Adrenal gland (tissue), 12 donors: ENCODE data around the gene RPL19. TPM values are rescaled to one million over a fixed set of nuclear protein-coding genes. Genes with fewer than 3 reads are reported as not detected.

Source experiments
- DNase-seq, 7 donors: peaks; one replicate each; pipeline ENCODE4 v3.0.0-alpha.2; 2019 to 2020
- H3K27ac ChIP-seq, 5 donors: fragments of 200-600 bp; sonication (generic) in 4 of 5; 1 replicate in 3 of 5; 2 replicates in 2 of 5; pipeline versions ENCODE4 v1.5.1 to v1.8.0; 2016 to 2020; ENCODE audit warnings: mild to moderate bottlenecking in 1 of 5
- H3K27me3 ChIP-seq: fragments of 200-600 bp; 2 replicates; pipeline ENCODE4 v1.8.0; 2021
- H3K36me3 ChIP-seq, 2 donors: fragments of 200-600 bp; replicated peaks in 1 of 2; 1 replicate in 1 of 2; 2 replicates in 1 of 2; pipeline versions ENCODE4 v1.5.1 to v1.8.0; 2018 to 2022
- H3K4me1 ChIP-seq, 2 donors: fragments of 200-600 bp; replicated peaks in 1 of 2; 1 replicate in 1 of 2; 2 replicates in 1 of 2; pipeline versions ENCODE4 v1.5.1 to v1.8.0; 2018 to 2021
- H3K4me3 ChIP-seq, 4 donors: fragments of 200-600 bp; sonication (generic) in 3 of 4; one replicate each; pipeline ENCODE4 v1.5.1; 2016 to 2018
- H3K9me3 ChIP-seq, 3 donors: fragments of 200-600 bp; sonication (generic) in 1 of 3; replicated peaks in 1 of 3; 1 replicate in 2 of 3; 2 replicates in 1 of 3; pipeline versions ENCODE4 v1.5.1 to v1.8.0; 2016 to 2021
- POLR2A ChIP-seq, 2 donors: fragments of 450-650 bp; IDR thresholded peaks; one replicate each; pipeline ENCODE4 v1.6.1; 2017; ENCODE audit warnings: antibody characterized with exemption in 2 of 2, mild to moderate bottlenecking in 2 of 2, moderate library complexity in 1 of 2
- WGBS, 4 donors: extraction: QIAGEN DNeasy Blood & Tissue Kit in 2 of 4; methylation state at CpG; one replicate each; pipeline versions ENCODE4 v1.1.5 to v1.1.7; 2013 to 2017; 5-methylcytosine and 5-hydroxymethylcytosine counted together
- intact Hi-C, 2 donors: fragments of 100-400 bp; cut with DNase I; formaldehyde crosslinking; loops; one replicate each; pipeline versions ENCODE4 v1.14.1 to v1.15.0; 2022 to 2023
- polyA plus RNA-seq, 3 donors: library from polyadenylated mRNA; stranded (reverse); fragments of 200-250 nt in 2 of 3; fragments of 350-450 nt in 1 of 3; fragmentation: Illumina TruSeq in 1 of 3; extraction: RNeasy Lipid Tissue Mini Kit (QIAGEN cat#74804) in 1 of 3; gene quantifications; one replicate each; pipeline ENCODE4 v1.2.3, GENCODE V29; 2013 to 2014
- total RNA-seq, 9 donors: library from RNA; depleted of rRNA in 4 of 9; stranded (reverse); fragments of >200 nt in 4 of 9; fragments of 120-200 nt in 1 of 9; fragmentation: NEBNext Ultra II Directional in 1 of 9; extraction: Animal tissue kit (Norgen Biotek cat#: 25700) in 1 of 9; gene quantifications; one replicate each; pipeline versions ENCODE4 v1.1.0 to v1.2.4, GENCODE V29; 2013 to 2023
- TF ChIP-seq, protein P1 (sequence below), 6 experiments: fragments of 450-650 bp in 4 of 6; fragments of 200-600 bp in 2 of 6; sonication (generic) in 1 of 6; IDR thresholded peaks; 1 replicate in 5 of 6; 2 replicates in 1 of 6; pipeline versions ENCODE4 v1.5.1 to v1.8.0; 2016 to 2021; ENCODE audit warnings: antibody characterized with exemption in 6 of 6, mild to moderate bottlenecking in 2 of 6, moderate library complexity in 1 of 6
- donor health status: healthy with polysubstance abuse.
- donor health status: Bipolar disorder and iron deficiency.
- donor health status: DM: yes; HTN: yes; CAD: no.
- donor health status: DM: no; HTN: no; CAD: no.
- donor health status: DM: no; HTN: no; CAD: no.
- donor health status: DM: yes; HTN: yes; CAD: no.

The RPL19 gene
- total and polyA plus RNA-seq, 12 donors = 1,513 to 4,908 (median 2,461) TPM

DNA sequence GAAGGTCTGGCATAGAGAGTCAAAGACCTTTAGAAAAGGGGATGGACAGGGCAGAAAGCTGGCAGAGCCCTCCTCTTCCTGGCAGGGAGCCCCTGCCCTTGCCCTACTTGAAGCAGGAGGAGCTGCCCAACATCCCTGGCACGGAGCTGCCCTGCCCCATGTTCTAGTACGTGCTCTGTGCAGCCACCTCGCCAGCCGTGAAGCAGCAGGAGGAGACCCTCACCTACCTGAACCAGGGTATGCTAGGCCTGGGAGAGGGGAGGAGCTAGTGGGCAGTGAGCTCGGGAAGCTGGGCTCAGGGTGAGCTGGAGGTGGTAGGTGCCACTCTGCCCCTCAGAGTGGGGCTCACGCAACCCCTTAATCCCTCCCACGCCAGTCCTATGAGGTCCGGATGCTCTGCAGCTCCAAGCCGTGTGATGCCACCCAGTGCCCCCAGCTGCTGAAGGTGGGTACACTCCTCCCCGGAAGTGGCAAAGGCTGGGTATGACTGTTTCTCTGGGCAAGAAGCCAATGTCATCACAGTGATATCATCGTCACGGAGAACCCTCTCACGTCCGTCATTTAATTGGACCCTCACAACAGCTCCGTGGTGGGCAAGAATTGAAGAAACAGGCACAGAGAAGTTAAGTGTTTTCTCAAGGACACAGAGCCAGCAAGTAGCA, 38.4 kb downstream of the RPL19 start:
- Histone ChIP-seq H3K4me3 (no peak overlapping the region), H3K27me3 (no peaks in the 10 kb centered on the region), H3K36me3 (no peaks in the 10 kb centered on the region), H3K27ac (peak overlapping the region in 4 of 5 donors; percentile 25 to 89 (median 71)), H3K9me3 (no peaks in the 10 kb centered on the region), H3K4me1 (peaks cover 10 to 13% of the 10 kb centered on the region in 2 donors)
- WGBS, 4 donors = 14 to 20% (median 18%) methylated on average over 10 to 15 of the region's 15 CpGs
- intact Hi-C loops = no loop called here
- DNase-seq = peak; percentile 81 to 91 (median 86)
- peak in 1 of 2 donors; percentile 35 for TF ChIP-seq POLR2A (IDR thresholded peaks at IDR 0.05)
- TF ChIP-seq, protein P1, sequence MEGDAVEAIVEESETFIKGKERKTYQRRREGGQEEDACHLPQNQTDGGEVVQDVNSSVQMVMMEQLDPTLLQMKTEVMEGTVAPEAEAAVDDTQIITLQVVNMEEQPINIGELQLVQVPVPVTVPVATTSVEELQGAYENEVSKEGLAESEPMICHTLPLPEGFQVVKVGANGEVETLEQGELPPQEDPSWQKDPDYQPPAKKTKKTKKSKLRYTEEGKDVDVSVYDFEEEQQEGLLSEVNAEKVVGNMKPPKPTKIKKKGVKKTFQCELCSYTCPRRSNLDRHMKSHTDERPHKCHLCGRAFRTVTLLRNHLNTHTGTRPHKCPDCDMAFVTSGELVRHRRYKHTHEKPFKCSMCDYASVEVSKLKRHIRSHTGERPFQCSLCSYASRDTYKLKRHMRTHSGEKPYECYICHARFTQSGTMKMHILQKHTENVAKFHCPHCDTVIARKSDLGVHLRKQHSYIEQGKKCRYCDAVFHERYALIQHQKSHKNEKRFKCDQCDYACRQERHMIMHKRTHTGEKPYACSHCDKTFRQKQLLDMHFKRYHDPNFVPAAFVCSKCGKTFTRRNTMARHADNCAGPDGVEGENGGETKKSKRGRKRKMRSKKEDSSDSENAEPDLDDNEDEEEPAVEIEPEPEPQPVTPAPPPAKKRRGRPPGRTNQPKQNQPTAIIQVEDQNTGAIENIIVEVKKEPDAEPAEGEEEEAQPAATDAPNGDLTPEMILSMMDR (IDR thresholded peaks at IDR 0.05) = no peak

DNA sequence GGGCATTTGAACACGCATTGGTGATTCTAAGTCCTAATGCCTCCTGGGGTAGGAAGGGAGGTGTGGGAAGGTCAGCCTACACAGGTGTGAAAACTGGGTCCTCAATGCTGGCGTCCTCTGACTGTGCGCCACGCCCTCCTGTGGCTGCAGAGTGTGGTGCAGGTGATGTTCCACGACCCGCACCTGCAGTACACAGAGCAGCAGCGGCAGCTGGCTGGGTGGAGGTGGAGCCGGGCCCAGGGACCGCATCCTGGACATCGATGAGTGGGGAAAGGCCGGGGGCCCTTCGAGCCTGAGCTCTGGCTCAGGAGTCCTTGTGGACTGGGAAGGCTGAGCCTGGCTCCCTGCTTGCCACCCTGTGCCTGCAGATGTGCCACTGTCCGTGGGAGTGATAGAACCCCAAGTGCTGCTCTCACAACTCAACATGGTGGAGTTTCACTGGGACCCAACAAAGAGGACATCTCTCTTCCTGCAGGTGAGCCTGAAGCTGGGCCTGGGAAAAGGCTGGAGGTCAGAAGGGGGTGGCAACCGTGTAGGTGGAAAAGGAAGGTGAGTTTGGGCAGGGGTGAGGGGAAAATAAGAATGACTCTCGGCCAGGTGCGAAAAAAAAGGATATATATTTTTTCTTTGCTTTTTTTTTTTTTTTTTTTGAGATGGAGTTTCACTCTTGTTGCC, 39.7 kb downstream of the RPL19 start:
- Histone ChIP-seq H3K36me3 (no peaks in the 10 kb centered on the region), H3K4me3 (no peak overlapping the region), H3K27ac (no peak overlapping the region), H3K4me1 (peaks cover 10 to 13% of the 10 kb centered on the region in 2 donors), H3K9me3 (no peaks in the 10 kb centered on the region), H3K27me3 (no peaks in the 10 kb centered on the region)
- DNase-seq = peak in 3 of 7 donors; percentile 47 to 68 (median 50)
- intact Hi-C loops = loop anchor here (5.0 kb wide), 1 partner anchor 32 kb away; no protein-coding TSS in a partner anchor
- 34 to 57% (median 36%) methylated on average over 14 to 16 of the region's 16 CpGs for WGBS, 4 donors
- TF ChIP-seq, protein P1 (IDR thresholded peaks at IDR 0.05) = peak in 5 of 6 experiments; percentile 33 to 58 (median 43)
- TF ChIP-seq POLR2A (IDR thresholded peaks at IDR 0.05) = no peak

DNA sequence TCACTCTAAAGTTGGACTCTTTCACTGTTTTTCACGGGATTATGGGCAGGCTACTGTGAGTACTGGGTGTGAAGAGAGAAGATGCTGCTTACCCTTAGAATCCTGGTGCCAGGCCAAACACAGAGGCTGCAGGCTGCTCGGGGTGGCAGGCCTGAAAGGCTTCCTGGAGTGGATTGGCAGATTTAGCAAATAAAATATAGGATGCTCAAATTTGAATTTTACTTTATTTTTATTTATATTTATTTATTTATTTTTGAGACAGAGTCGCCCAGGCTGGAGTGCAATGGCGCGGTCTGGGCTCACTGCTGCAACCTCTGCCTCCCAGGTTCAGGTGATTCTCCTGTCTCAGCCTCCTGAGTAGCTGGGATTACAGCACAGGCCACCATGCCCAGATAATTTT, 40.5 kb downstream of the RPL19 start:
- intact Hi-C loops = loop anchor here (5.0 kb wide), 1 partner anchor 33 kb away; no protein-coding TSS in a partner anchor
- 81 to 93% (median 85%) methylated on average over 5 of the region's 5 CpGs for WGBS, 4 donors
- H3K9me3 ChIP-seq = no peaks in the 10 kb centered on the region
- no peaks in the 10 kb centered on the region for H3K36me3 ChIP-seq
- no peak for DNase-seq
- TF ChIP-seq, protein P1 (IDR thresholded peaks at IDR 0.05) = no peak
- no peak for TF ChIP-seq POLR2A (IDR thresholded peaks at IDR 0.05)
- H3K4me1 ChIP-seq = peaks cover 10 to 13% of the 10 kb centered on the region in 2 donors
- no peaks in the 10 kb centered on the region for H3K27me3 ChIP-seq
- H3K27ac ChIP-seq = no peak overlapping the region
- H3K4me3 ChIP-seq = no peak overlapping the region

DNA sequence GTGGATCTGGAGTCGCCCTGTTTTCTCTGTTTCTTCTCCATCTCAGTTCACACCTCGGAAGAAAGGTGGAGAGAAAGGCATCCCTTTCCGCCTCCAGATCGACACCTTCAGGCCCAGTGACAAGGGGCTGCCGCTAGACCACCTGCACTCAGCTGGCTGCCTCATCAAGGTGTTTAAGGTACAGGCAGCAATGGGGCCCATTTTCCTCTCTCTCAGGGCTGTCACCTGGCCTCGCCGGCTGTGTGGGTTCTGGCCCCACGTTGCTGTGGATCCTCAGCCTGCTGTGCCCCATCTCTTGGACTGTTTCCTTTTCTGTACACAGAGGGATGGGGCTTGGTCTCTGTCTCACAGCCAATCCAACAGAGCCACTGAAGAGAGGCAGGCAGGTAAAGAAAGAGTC, 43.1 kb downstream of the RPL19 start:
- H3K27ac ChIP-seq = no peak overlapping the region
- H3K4me1 ChIP-seq = peaks cover 7 to 9% of the 10 kb centered on the region in 2 donors
- H3K9me3 ChIP-seq = no peaks in the 10 kb centered on the region
- intact Hi-C loops = loop anchor here (5.0 kb wide), 1 partner anchor 36 kb away; no protein-coding TSS in a partner anchor
- H3K36me3 ChIP-seq = no peaks in the 10 kb centered on the region
- WGBS, 4 donors = 74 to 82% (median 81%) methylated on average over 5 to 8 of the region's 8 CpGs
- no peak overlapping the region for H3K4me3 ChIP-seq
- no peak for DNase-seq
- H3K27me3 ChIP-seq = no peaks in the 10 kb centered on the region
- TF ChIP-seq, protein P1 (IDR thresholded peaks at IDR 0.05) = no peak
- no peak for TF ChIP-seq POLR2A (IDR thresholded peaks at IDR 0.05)
